Spleen (tissue), 7 donors: ENCODE results near the gene GALNTL6.

Experiments used
- CTCF ChIP-seq, 11 experiments: fragments of 200-600 bp in 7 of 11; fragments of 450-650 bp in 4 of 11; sonication (generic) in 4 of 11; IDR thresholded peaks in 8 of 11; conservative IDR thresholded peaks in 3 of 11; 1 replicate in 7 of 11; 2 replicates in 4 of 11; pipeline versions ENCODE4 v1.4.0 to v1.8.0; 2016 to 2021; ENCODE audit warnings: antibody characterized with exemption in 11 of 11, inconsistent platforms in 4 of 11, mild to moderate bottlenecking in 1 of 11
- POLR2A ChIP-seq, 3 donors: fragments of 450-650 bp; IDR thresholded peaks; one replicate each; pipeline ENCODE4 v1.5.1; 2017; ENCODE audit warnings: antibody characterized with exemption in 3 of 3, mild to moderate bottlenecking in 1 of 3
- donor health status: DM: no; HTN: no; CAD: no; lungs with moderate emphysema.
- donor health status: DM: no; HTN: no; CAD: no.
- donor health status: DM: no; HTN: no; CAD: no.

DNA sequence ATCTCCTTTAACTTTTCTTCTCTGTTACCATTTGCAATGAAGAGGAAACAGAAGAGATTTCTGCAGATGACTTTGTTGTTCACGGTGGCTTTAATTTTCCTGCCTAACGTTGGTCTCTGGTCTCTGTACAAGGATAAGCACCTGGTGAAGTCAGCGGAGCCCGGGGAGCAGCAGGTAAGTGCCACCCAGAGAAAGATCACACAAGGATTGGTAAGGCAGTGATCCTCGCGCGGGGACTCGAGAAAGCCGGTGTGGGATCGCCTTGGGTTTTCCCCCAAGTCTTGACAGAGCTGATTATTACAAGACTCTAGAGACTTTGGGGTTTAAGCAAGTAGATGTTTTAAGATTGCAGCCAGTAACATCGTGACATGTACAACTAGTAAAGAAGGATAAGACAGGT is 1.3 kb downstream of the GALNTL6 start:
- TF ChIP-seq CTCF (IDR thresholded peaks at IDR 0.05 in 8 of 11, conservative IDR thresholded peaks at IDR 0.05 in 3 of 11) (no peak), POLR2A (IDR thresholded peaks at IDR 0.05) (no peak)
